ENCODE data around the gene MEGF11. TPM values are rescaled to one million over a fixed set of nuclear protein-coding genes. Genes with fewer than 3 reads are reported as not detected.
"Not testable (repeated sequence)": the region's sequence is repeated elsewhere in the genome, so short reads cannot be mapped to it uniquely, and the experiment has no call there.

MEGF11 gene
- total RNA-seq, 1 donor from 2014 or later, result not detected

DNA sequence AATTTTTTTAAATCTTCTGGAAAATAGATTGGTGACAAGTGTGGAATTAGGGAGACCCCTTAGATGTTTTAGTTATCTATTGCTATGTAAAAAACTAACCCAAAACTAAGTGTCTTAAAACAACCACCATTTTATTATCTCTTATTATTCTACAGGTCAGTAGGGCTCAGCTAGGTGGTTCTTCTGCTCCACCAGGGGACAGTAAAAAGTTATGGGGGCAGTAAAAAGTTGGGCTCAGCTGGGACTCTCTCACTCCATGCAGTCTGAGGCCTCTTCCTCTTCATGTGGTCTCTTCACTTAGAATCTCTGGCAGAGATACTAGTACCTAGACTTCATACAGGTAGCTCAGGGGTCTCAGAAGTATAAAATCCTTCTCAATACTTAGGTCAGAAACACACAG, 21.8 kb upstream of the MEGF11 start:
- H3K9me3 Mint-ChIP-seq (ENCODE audit: low read depth), result peaks cover 6% of the 10 kb centered on the region
- H3K27me3 Mint-ChIP-seq (ENCODE audit: low read depth), result peaks cover 27% of the 10 kb centered on the region
- no peak overlapping the region for H3K27ac Mint-ChIP-seq (ENCODE audit: unreplicated experiment)
- DNase-seq (ENCODE audit: low spot score), result no peak
- H3K36me3 Mint-ChIP-seq (ENCODE audit: low read depth), result peaks cover 2% of the 10 kb centered on the region
- H3K4me3 Mint-ChIP-seq (ENCODE audit: unreplicated experiment), result no peak overlapping the region
- no peaks in the 10 kb centered on the region for H3K4me1 Mint-ChIP-seq (ENCODE audit: low read depth)
- TF ChIP-seq, protein P1, sequence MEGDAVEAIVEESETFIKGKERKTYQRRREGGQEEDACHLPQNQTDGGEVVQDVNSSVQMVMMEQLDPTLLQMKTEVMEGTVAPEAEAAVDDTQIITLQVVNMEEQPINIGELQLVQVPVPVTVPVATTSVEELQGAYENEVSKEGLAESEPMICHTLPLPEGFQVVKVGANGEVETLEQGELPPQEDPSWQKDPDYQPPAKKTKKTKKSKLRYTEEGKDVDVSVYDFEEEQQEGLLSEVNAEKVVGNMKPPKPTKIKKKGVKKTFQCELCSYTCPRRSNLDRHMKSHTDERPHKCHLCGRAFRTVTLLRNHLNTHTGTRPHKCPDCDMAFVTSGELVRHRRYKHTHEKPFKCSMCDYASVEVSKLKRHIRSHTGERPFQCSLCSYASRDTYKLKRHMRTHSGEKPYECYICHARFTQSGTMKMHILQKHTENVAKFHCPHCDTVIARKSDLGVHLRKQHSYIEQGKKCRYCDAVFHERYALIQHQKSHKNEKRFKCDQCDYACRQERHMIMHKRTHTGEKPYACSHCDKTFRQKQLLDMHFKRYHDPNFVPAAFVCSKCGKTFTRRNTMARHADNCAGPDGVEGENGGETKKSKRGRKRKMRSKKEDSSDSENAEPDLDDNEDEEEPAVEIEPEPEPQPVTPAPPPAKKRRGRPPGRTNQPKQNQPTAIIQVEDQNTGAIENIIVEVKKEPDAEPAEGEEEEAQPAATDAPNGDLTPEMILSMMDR (IDR thresholded peaks at IDR 0.05), result no peak

DNA sequence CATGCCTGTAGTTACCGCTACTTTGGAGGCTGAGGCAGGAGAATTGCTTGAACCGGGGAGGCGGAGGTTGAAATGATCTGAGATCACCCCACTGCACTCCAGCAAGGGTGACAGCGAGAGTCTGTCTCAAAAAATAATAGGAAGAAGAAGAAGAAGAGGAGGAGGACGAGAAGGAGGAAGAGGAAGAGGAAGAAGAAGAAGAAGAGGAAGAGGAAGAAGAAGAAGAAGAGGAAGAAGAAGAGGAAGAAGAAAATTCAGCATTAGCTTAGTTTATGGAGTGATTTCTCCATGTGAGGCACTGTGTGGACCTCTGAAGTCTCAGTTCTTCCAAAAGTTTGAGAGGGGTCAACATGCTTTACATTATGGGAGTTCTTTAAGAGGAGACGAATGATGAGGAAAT, 17.4 kb upstream of the MEGF11 start:
- H3K27ac Mint-ChIP-seq (ENCODE audit: unreplicated experiment), result no peak overlapping the region
- H3K4me3 Mint-ChIP-seq (ENCODE audit: unreplicated experiment), result no peak overlapping the region
- peaks cover 14% of the 10 kb centered on the region for H3K27me3 Mint-ChIP-seq (ENCODE audit: low read depth)
- H3K9me3 Mint-ChIP-seq (ENCODE audit: low read depth), result peaks cover 6% of the 10 kb centered on the region
- peaks cover 10% of the 10 kb centered on the region for H3K4me1 Mint-ChIP-seq (ENCODE audit: low read depth)
- TF ChIP-seq, protein P1 (IDR thresholded peaks at IDR 0.05), result no peak
- no peaks in the 10 kb centered on the region for H3K36me3 Mint-ChIP-seq (ENCODE audit: low read depth)
- DNase-seq (ENCODE audit: low spot score), result no peak

DNA sequence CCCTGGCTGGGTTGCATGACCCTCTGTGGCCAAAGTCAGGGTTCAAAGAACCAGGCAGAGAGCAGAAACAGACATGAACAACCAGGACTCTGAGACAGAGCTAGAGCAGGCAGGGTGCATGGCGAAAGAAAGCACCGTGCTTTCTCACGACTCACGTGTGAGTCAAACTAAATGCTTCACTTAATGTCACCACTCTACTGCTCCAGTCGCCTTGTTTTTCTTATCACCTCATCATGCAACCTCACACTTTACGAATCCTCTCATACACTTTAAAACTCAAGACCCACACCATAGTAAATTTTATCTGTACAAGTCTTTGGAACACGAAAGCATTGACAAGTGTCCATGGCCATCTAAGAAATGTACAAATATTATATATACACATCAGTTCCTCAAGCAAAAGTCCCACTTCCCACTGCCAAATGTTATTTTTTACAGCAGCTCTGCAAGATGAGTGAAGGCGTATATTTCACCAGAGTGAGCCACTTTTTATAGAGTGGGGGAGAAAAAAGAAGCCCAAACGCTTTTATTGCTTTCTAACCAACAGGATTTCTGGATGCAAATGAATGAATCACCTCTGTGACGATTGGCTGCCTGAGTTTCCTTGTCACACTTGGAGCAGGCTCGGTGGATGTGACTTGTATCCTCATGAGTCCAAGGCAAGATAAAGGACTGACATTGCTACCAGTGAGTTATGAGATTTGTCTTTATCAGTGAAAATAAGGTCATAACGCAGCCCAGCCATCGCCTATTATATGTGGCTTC, 16.0 kb upstream of the MEGF11 start:
- H3K9me3 Mint-ChIP-seq (ENCODE audit: low read depth), result no peaks in the 10 kb centered on the region
- TF ChIP-seq, protein P1 (IDR thresholded peaks at IDR 0.05), result no peak

DNA sequence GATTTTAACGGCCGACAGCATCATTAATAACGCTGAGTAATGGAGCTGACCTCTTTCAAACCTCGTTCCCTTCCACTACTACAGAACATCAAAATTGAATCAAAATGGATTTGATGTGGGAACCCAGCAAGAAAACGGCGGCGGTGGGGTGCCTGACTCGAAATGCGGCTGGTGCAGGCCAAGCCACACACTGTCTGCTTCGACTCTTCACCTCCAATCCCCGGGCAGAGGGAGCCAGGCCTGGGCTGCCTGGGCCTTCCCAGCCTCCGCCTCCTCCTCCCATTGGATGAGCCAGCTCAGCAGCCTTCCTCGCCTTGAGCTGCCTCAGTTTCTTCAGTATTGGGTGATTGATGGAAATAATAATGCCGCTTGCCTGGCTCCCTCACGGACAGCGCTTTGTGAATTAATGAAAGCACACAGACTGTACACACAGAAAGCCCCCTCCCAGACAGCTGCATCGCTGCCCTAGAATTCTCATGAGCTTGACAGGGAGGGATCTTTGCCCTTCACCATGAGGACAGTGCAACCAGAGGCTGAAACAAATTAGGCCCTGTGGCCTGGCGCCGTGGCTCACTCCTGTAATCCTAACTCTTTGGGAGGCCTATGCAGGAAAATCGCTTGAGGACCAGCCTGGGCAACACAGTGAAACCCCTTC, 11.4 kb upstream of the MEGF11 start:
- H3K4me3 Mint-ChIP-seq (ENCODE audit: unreplicated experiment), result no peak overlapping the region
- peaks cover 25% of the 10 kb centered on the region for H3K27me3 Mint-ChIP-seq (ENCODE audit: low read depth)

More for the DNA sequence above, 16.0 kb upstream of the MEGF11 start:
- DNase-seq (ENCODE audit: low spot score), result no peak
- Mint-ChIP-seq H3K4me1 (ENCODE audit: low read depth) (peaks cover 10% of the 10 kb centered on the region), H3K36me3 (ENCODE audit: low read depth) (no peaks in the 10 kb centered on the region), H3K27ac (ENCODE audit: unreplicated experiment) (no peak overlapping the region), H3K27me3 (ENCODE audit: low read depth) (peaks cover 8% of the 10 kb centered on the region), H3K4me3 (ENCODE audit: unreplicated experiment) (no peak overlapping the region)

DNA sequence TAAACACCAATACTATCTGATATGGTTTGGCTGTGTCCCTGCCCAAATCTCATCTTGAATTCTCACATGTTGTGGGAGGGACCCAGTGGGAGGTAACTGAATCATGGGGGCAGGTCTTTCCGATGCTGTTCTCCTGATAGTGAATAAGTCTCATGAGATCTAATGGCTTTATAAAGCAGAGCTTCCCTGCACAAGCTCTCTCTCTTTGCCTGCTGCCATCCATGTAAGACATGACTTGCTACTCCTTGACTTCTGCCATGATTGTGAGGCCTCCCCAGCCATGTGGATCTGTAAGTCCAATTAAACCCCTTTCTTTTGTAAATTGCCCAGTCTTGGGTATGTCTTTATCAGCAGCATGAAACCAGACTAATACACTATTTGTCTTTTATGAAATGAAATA, 9.3 kb upstream of the MEGF11 start:
- H3K4me3 Mint-ChIP-seq (ENCODE audit: unreplicated experiment); H3K4me1 Mint-ChIP-seq (ENCODE audit: low read depth); DNase-seq (ENCODE audit: low spot score); H3K36me3 Mint-ChIP-seq (ENCODE audit: low read depth); H3K9me3 Mint-ChIP-seq (ENCODE audit: low read depth); H3K27ac Mint-ChIP-seq (ENCODE audit: unreplicated experiment): not testable (repeated sequence)
- peaks cover 30% of the 10 kb centered on the region for H3K27me3 Mint-ChIP-seq (ENCODE audit: low read depth)

More for the DNA sequence above, 11.4 kb upstream of the MEGF11 start:
- Mint-ChIP-seq H3K4me1 (ENCODE audit: low read depth) (peaks cover 10% of the 10 kb centered on the region), H3K36me3 (ENCODE audit: low read depth) (peaks cover 2% of the 10 kb centered on the region), H3K27ac (ENCODE audit: unreplicated experiment) (no peak overlapping the region), H3K9me3 (ENCODE audit: low read depth) (peaks cover 5% of the 10 kb centered on the region)
- TF ChIP-seq, protein P1 (IDR thresholded peaks at IDR 0.05), result no peak
- no peak for DNase-seq (ENCODE audit: low spot score)
